HUES48 (cell line): ENCODE data around the gene PTPN9.
A peak's percentile ranks its signal among the peaks of the same experiment; 100 is the strongest.
"Not testable (repeated sequence)": the region's sequence is repeated elsewhere in the genome, so short reads cannot be mapped to it uniquely, and the experiment has no call there.

Experiments
- H3K27ac ChIP-seq: one replicate; pipeline ENCODE4 v1.7.0; 2013; ENCODE audit warnings: low read depth, low read length, inconsistent platforms
- H3K27me3 ChIP-seq: 2 replicates; pipeline ENCODE4 v1.6.1; 2013; ENCODE audit warnings: mild to moderate bottlenecking, low read length; ENCODE audit not compliant: control insufficient read depth, insufficient read depth
- H3K36me3 ChIP-seq: 2 replicates; pipeline ENCODE4 v1.6.1; 2013; ENCODE audit warnings: low read length; ENCODE audit not compliant: control insufficient read depth, insufficient read depth
- H3K4me1 ChIP-seq: 2 replicates; pipeline ENCODE4 v1.6.1; 2013; ENCODE audit warnings: mild to moderate bottlenecking, low read length; ENCODE audit not compliant: control insufficient read depth, insufficient read depth
- H3K4me3 ChIP-seq: 2 replicates; pipeline ENCODE4 v1.5.1; 2013; ENCODE audit warnings: mild to moderate bottlenecking, low read depth, low read length
- H3K9ac ChIP-seq: 2 replicates; pipeline ENCODE4 v1.6.1; 2013; ENCODE audit warnings: mild to moderate bottlenecking, low read depth, low read length, moderate library complexity
- H3K9me3 ChIP-seq: 2 replicates; pipeline ENCODE4 v1.6.1; 2013; ENCODE audit warnings: low read length; ENCODE audit not compliant: control insufficient read depth, insufficient read depth

The PTPN9 gene

DNA sequence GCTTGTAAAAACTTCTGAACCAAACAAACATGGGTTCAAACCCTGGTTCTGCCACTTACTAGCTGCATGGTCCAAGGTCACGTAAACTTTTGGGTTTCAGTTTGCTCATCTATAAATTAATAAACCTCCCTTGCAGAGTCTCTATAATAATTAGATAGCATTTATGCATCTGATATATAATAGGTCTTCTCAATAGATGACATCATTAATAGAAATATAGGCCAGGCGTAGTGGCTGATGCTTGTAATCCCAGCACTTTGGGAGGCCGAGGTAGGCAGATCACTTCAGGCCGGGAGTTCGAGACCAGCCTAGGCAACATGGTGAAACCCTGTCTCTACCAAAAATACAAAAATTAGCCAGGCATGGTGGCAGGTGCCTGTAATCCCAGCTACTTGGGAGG, 102.0 kb downstream of the PTPN9 start:
- not testable (repeated sequence) for H3K27ac ChIP-seq, H3K4me1 ChIP-seq, H3K9ac ChIP-seq, H3K27me3 ChIP-seq, H3K9me3 ChIP-seq, H3K4me3 ChIP-seq
- peaks cover 58% of the 10 kb centered on the region for H3K36me3 ChIP-seq

GRCh38 chr15:75468913-75469598, 110.1 kb downstream of the PTPN9 start:
- H3K4me1 ChIP-seq = no peaks in the 10 kb centered on the region
- peaks cover 84% of the 10 kb centered on the region for H3K36me3 ChIP-seq
- H3K27me3 ChIP-seq = no peaks in the 10 kb centered on the region
- H3K27ac ChIP-seq = no peak overlapping the region
- no peak overlapping the region for H3K4me3 ChIP-seq
- no peak overlapping the region for H3K9ac ChIP-seq
- H3K9me3 ChIP-seq = no peaks in the 10 kb centered on the region

DNA sequence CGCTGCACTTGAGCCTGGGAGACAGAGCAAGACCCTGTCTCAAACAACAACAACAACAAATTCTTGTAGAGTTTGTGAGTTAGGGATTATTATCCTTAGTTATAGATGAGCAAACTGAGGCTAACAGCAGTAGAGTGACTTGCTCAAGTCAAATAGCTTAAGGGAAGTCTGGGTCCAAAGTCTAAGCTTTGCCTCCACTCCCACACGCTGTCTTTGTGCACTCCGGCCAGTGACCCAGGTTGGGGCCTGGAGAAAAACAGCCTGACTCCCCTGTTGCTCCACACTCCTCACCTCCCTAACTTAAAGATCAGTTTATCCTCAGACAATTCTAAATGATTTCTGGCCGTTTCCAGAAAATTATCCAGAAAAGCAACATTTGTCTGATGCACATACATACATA, 118.5 kb downstream of the PTPN9 start:
- Histone ChIP-seq H3K36me3 (peaks cover 7% of the 10 kb centered on the region; the same call in 1 of the 2 replicates), H3K9ac (no peak overlapping the region), H3K4me1 (peaks cover 21% of the 10 kb centered on the region), H3K9me3 (no peaks in the 10 kb centered on the region), H3K4me3 (no peak overlapping the region), H3K27ac (no peak overlapping the region), H3K27me3 (no peaks in the 10 kb centered on the region)

DNA sequence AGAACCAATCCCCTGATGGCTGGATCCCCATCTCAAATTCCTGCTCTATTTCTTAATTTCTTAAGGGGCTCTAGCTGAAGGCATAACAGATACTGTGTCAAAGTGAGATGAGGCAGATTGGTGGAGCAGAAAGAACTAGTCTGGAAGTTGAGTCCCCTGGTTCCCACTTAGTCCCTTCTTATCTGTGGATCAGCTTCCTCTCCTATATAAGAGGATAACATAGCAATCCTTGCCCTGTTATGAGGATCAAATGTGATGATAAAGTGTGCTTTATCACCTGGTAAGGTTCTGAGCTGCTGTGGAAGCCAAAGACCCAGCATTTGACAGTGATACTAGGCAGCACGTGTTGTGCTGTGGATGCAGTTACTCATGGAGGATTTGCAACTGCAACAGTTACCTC, 119.5 kb downstream of the PTPN9 start:
- Histone ChIP-seq H3K27ac (no peak overlapping the region), H3K36me3 (0 out of 2 replicates have a peak, but pooled peaks cover 1% of the 10 kb centered on the region), H3K27me3 (no peaks in the 10 kb centered on the region), H3K9me3 (no peaks in the 10 kb centered on the region), H3K4me1 (peaks cover 21% of the 10 kb centered on the region), H3K4me3 (no peak overlapping the region), H3K9ac (no peak overlapping the region)

- Histone ChIP-seq H3K4me1 (peaks cover 15% of the 10 kb centered on the region), H3K36me3 (no peaks in the 10 kb centered on the region), H3K27ac (no peak overlapping the region), H3K9ac (no peak overlapping the region), H3K9me3 (no peaks in the 10 kb centered on the region), H3K27me3 (no peaks in the 10 kb centered on the region), H3K4me3 (peak overlapping the region; percentile 95)
Measured at GRCh38 chr15:75456710-75457109, 122.4 kb downstream of the PTPN9 start.

GRCh38 chr15:75455982-75456531, 123.1 kb downstream of the PTPN9 start:
- H3K9me3 ChIP-seq = no peaks in the 10 kb centered on the region
- no peaks in the 10 kb centered on the region for H3K27me3 ChIP-seq
- H3K27ac ChIP-seq = peak overlapping the region; percentile 96
- H3K9ac ChIP-seq = peak overlapping the region; percentile 54
- H3K4me1 ChIP-seq = peaks cover 13% of the 10 kb centered on the region
- no peaks in the 10 kb centered on the region for H3K36me3 ChIP-seq
- peak overlapping the region; percentile 95 for H3K4me3 ChIP-seq

DNA sequence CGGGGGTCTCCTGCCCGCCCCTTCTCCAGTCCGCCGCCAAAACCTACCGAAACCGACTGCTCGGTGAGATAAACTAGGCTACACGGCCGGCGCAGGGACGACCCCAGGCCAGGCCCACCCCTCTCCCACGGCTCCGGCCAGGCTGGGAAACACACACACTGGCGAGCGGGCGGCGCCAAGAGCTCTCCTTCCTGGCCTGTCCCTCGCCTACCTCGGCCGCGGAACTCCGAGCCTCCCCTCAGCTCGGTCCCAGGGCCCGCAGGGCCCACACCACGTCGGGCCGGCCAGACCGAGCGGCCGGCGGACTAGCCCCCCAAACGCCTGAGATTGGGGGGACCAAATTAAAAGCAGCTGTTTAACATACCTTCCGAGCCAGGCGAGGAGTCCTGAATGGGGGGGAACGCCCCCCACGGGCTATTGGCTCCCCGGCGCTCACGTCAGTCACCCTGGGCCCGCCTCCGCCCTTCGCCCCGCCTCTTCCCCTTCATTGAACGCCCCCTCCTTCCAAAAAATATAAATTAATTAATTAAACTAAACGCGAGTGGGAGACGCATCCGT, 123.6 kb downstream of the PTPN9 start:
- Histone ChIP-seq H3K36me3 (no peaks in the 10 kb centered on the region), H3K27ac (peak overlapping the region; percentile 96), H3K4me3 (peak overlapping the region; percentile 95), H3K9ac (peak overlapping the region; percentile 54), H3K9me3 (no peaks in the 10 kb centered on the region), H3K4me1 (peaks cover 10% of the 10 kb centered on the region), H3K27me3 (no peaks in the 10 kb centered on the region)

DNA sequence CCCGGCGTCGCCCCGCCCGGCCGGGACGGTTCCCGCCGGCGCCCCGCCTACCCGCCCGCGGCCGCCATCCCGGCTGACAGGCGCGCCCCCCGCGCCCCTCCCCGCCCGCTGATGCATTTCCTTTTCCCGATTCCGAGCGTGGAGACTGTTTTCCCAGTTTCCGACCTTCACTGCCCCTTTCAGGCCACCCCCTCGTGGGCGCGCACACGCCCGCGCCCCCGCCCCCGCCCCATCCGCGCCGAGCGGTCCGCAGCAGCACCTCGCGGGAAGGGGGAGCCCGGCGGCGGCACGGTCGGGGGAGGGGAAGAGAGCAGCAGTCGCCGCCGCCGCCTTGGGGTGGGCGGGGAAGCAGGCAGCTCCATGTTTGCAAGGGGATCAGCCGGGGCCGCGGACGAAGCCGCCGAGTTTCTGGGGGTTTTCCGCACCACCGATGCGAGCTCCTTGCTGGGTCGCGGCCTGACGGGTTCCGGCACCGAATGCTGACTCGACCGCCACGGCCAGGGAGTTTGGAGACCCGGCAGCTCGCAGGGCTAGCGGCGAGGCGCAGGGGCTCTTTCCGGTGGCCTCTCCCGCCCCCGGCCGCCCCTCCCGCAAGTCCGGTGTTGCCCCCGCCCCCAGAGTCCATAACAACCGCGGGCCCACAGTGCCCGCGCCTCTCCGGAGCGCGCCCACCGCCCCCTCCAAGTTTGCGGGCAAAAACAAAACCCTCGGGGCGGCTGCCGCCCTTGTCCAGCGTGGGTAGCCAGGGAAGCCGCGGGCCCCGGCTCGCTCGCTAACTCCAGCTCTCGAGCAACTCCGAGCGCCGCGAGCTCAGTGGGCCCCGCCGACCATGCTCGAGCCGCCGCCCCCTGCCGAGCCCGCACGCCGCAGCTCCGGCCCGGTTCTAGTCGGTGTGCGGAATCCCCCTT, 124.4 kb downstream of the PTPN9 start:
- Histone ChIP-seq H3K27me3 (no peaks in the 10 kb centered on the region), H3K9ac (peak overlapping the region; percentile 54), H3K4me1 (peaks cover 10% of the 10 kb centered on the region), H3K27ac (peak overlapping the region; percentile 96), H3K36me3 (no peaks in the 10 kb centered on the region), H3K4me3 (peak overlapping the region; percentile 95), H3K9me3 (no peaks in the 10 kb centered on the region)

DNA sequence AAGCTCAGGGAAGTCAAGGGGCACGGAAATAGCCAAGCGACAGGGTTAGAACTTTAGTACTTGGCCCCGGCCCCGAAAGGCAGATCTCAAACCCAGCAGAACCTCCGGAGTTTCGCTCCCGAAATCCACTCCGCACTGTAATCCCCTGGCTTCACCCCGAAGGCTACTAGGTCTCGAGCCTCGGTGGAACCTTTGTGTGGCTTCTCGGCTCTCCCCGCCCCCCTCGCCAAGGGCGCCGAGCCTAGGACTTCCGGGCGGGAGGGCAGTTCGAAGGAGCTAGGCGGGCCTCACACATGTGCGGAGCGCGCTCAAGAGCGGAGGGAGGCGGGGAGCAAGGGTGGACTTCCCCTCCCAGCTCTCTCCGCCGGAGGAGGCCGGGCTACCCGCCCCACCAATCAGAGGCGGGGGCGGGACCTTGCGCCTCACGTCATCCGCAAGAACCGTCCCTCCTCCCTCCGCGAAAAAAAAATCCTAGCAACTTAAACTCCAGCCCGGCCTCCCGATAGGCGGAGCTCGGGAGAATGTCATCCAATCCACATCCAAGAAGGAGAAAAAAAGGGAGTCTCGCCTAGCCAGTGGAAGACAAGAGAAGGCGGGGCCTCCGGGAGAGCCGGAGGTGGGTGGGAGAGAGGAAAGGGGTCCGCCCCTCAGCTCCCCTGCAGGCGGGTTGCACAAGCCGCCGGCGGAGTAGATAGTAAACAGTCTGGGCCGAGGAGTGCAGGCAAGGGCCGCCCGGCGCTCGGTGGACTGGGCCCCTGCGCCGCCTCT, 125.2 kb downstream of the PTPN9 start:
- Histone ChIP-seq H3K9me3 (no peaks in the 10 kb centered on the region), H3K4me3 (peak overlapping the region; percentile 95), H3K27me3 (no peaks in the 10 kb centered on the region), H3K27ac (peak overlapping the region; percentile 99), H3K36me3 (no peaks in the 10 kb centered on the region), H3K9ac (peak overlapping the region; percentile 86), H3K4me1 (peaks cover 10% of the 10 kb centered on the region)

GRCh38 chr15:75452865-75453702, 126.0 kb downstream of the PTPN9 start:
- peak overlapping the region; percentile 86 for H3K9ac ChIP-seq
- no peaks in the 10 kb centered on the region for H3K36me3 ChIP-seq
- peak overlapping the region; percentile 99 for H3K27ac ChIP-seq
- H3K4me3 ChIP-seq = peak overlapping the region; percentile 82
- H3K27me3 ChIP-seq = no peaks in the 10 kb centered on the region
- H3K4me1 ChIP-seq = peaks cover 10% of the 10 kb centered on the region
- H3K9me3 ChIP-seq = no peaks in the 10 kb centered on the region
